22Rv1 (cell line): Measurements from ENCODE around the gene TMTC1.

Experiments
- ZFX ChIP-seq: fragments of 450-650 bp; IDR thresholded peaks from 2 replicates; pipeline ENCODE4 v1.6.1; 2017; ENCODE audit warnings: antibody characterized with exemption, borderline replicate concordance
- TF ChIP-seq, protein P1 (sequence below): fragments of 450-650 bp; IDR thresholded peaks from 2 replicates; pipeline ENCODE4 v1.5.1; 2017; ENCODE audit warnings: mild to moderate bottlenecking

DNA sequence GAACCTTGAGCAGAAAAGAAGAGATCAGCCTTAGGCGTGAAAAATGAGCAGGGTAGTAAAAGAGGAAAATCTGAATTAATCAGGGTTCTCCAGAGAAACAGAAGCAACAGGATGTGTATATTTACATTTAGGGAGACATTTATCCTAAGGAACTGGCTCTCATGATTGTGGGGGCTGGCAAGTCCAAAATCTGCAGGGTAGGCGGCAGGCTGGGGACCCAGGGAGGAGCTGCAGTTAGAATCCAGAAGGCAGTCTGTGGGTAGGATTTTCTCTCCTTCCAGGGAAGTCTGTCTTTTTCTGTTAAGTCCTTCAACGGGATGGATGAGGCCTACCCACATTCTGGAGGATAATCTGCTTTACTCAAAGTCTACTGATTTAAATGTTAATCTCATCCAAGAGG is 218.8 kb downstream of the TMTC1 start:
- TF ChIP-seq, protein P1, sequence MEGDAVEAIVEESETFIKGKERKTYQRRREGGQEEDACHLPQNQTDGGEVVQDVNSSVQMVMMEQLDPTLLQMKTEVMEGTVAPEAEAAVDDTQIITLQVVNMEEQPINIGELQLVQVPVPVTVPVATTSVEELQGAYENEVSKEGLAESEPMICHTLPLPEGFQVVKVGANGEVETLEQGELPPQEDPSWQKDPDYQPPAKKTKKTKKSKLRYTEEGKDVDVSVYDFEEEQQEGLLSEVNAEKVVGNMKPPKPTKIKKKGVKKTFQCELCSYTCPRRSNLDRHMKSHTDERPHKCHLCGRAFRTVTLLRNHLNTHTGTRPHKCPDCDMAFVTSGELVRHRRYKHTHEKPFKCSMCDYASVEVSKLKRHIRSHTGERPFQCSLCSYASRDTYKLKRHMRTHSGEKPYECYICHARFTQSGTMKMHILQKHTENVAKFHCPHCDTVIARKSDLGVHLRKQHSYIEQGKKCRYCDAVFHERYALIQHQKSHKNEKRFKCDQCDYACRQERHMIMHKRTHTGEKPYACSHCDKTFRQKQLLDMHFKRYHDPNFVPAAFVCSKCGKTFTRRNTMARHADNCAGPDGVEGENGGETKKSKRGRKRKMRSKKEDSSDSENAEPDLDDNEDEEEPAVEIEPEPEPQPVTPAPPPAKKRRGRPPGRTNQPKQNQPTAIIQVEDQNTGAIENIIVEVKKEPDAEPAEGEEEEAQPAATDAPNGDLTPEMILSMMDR = no peak
- no peak for TF ChIP-seq ZFX
